ENCODE results near the gene DNM3.

Gene DNM3

GRCh38 chr1:172357753-172358385 is 516.6 kb downstream of the DNM3 start:
- Histone ChIP-seq H3K79me2 (ENCODE audit: control insufficient read depth, low read length) (no peaks in the 10 kb centered on the region), H3K36me3 (ENCODE audit: control insufficient read depth, low read length) (no peaks in the 10 kb centered on the region), H3K27me3 (ENCODE audit: control insufficient read depth, low read length) (no peaks in the 10 kb centered on the region), H3K4me1 (ENCODE audit: control insufficient read depth, low read length) (peaks cover 38% of the 10 kb centered on the region), H3K4me3 (ENCODE audit: low read length) (peak overlapping the region; percentile 31; the same call in 1 of the 2 replicates), H4K20me1 (ENCODE audit: control insufficient read depth, insufficient read depth, low read depth, low read length) (no peaks in the 10 kb centered on the region), H3F3A (ENCODE audit: control insufficient read depth, insufficient read depth) (no peaks in the 10 kb centered on the region), H3K4me2 (ENCODE audit: low read length) (peak overlapping the region; percentile 54), H3K27ac (ENCODE audit: low read depth, low read length) (peak overlapping the region; percentile 35; the same call in 1 of the 2 replicates), H3K9me3 (ENCODE audit: control insufficient read depth, insufficient read depth, low read length) (no peaks in the 10 kb centered on the region), H3K9me2 (replicated peaks; ENCODE audit: control insufficient read depth, low read length) (no peaks in the 10 kb centered on the region)
- no peak for TF ChIP-seq EZH2phosphoT487 (IDR thresholded peaks at IDR 0.05; ENCODE audit: borderline replicate concordance, low read length)
- no peak for TF ChIP-seq CTCF (IDR thresholded peaks at IDR 0.05; ENCODE audit: low read depth, low read length, poor library complexity, severe bottlenecking)

GRCh38 chr1:172359491-172359999 is 518.2 kb downstream of the DNM3 start:
- Histone ChIP-seq H3K36me3 (ENCODE audit: control insufficient read depth, low read length) (no peaks in the 10 kb centered on the region), H4K20me1 (ENCODE audit: control insufficient read depth, insufficient read depth, low read depth, low read length) (no peaks in the 10 kb centered on the region), H3K4me3 (ENCODE audit: low read length) (peak overlapping the region; percentile 15; the same call in 1 of the 2 replicates), H3K9me2 (replicated peaks; ENCODE audit: control insufficient read depth, low read length) (no peaks in the 10 kb centered on the region), H3K27me3 (ENCODE audit: control insufficient read depth, low read length) (no peaks in the 10 kb centered on the region), H3K79me2 (ENCODE audit: control insufficient read depth, low read length) (no peaks in the 10 kb centered on the region), H3K4me1 (ENCODE audit: control insufficient read depth, low read length) (peaks cover 38% of the 10 kb centered on the region), H3K9me3 (ENCODE audit: control insufficient read depth, insufficient read depth, low read length) (no peaks in the 10 kb centered on the region), H3F3A (ENCODE audit: control insufficient read depth, insufficient read depth) (no peaks in the 10 kb centered on the region), H3K27ac (ENCODE audit: low read depth, low read length) (no peak overlapping the region), H3K4me2 (ENCODE audit: low read length) (peak overlapping the region; percentile 54)
- no peak for TF ChIP-seq CTCF (IDR thresholded peaks at IDR 0.05; ENCODE audit: low read depth, low read length, poor library complexity, severe bottlenecking)
- no peak for TF ChIP-seq EZH2phosphoT487 (IDR thresholded peaks at IDR 0.05; ENCODE audit: borderline replicate concordance, low read length)

- Histone ChIP-seq H3K9me2 (replicated peaks; ENCODE audit: control insufficient read depth, low read length) (no peaks in the 10 kb centered on the region), H3K4me2 (ENCODE audit: low read length) (peak overlapping the region; percentile 18), H3K79me2 (ENCODE audit: control insufficient read depth, low read length) (no peaks in the 10 kb centered on the region), H3K27ac (ENCODE audit: low read depth, low read length) (no peak overlapping the region), H3K4me3 (ENCODE audit: low read length) (no peak overlapping the region), H3K27me3 (ENCODE audit: control insufficient read depth, low read length) (no peaks in the 10 kb centered on the region), H4K20me1 (ENCODE audit: control insufficient read depth, insufficient read depth, low read depth, low read length) (no peaks in the 10 kb centered on the region), H3K36me3 (ENCODE audit: control insufficient read depth, low read length) (no peaks in the 10 kb centered on the region), H3F3A (ENCODE audit: control insufficient read depth, insufficient read depth) (no peaks in the 10 kb centered on the region), H3K4me1 (ENCODE audit: control insufficient read depth, low read length) (peaks cover 38% of the 10 kb centered on the region), H3K9me3 (ENCODE audit: control insufficient read depth, insufficient read depth, low read length) (no peaks in the 10 kb centered on the region)
- TF ChIP-seq EZH2phosphoT487 (IDR thresholded peaks at IDR 0.05; ENCODE audit: borderline replicate concordance, low read length) (no peak), CTCF (IDR thresholded peaks at IDR 0.05; ENCODE audit: low read depth, low read length, poor library complexity, severe bottlenecking) (no peak)
Observed at GRCh38 chr1:172360511-172360910, 519.2 kb downstream of the DNM3 start.

Data from DOHH2 (cell line).